T-helper 2 cell treated with Interferon-gamma antibody and Interleukin-4, amounts not matched to agents 5 μg/mL and 100 μg/mL, for 36 hours (primary cell): ENCODE measurements around the gene DHRS9.
A peak's percentile ranks its signal among the peaks of the same experiment; 100 is the strongest.

Experiments
- DNase-seq: peaks from one replicate; pipeline ENCODE4 v3.0.0; 2021; ENCODE audit warnings: low spot score
- H3K27ac Mint-ChIP-seq: one replicate; pipeline ENCODE4 v1.8.0; 2021; ENCODE audit warnings: mild to moderate bottlenecking, mixed read lengths
- H3K27me3 Mint-ChIP-seq: one replicate; pipeline ENCODE4 v1.8.0; 2021; ENCODE audit warnings: low read depth, mixed read lengths
- H3K36me3 Mint-ChIP-seq: one replicate; pipeline ENCODE4 v1.8.0; 2021; ENCODE audit warnings: low read depth, mixed read lengths
- H3K4me1 Mint-ChIP-seq: one replicate; pipeline ENCODE4 v1.8.0; 2021; ENCODE audit warnings: low read depth, mixed read lengths
- H3K4me3 Mint-ChIP-seq: one replicate; pipeline ENCODE4 v1.8.0; 2022; ENCODE audit warnings: mild to moderate bottlenecking, moderate library complexity, mixed read lengths
- H3K9me3 Mint-ChIP-seq: one replicate; pipeline ENCODE4 v1.8.0; 2021; ENCODE audit warnings: mixed read lengths

Gene DHRS9

GRCh38 chr2:169073211-169073962, 4.0 kb downstream of the DHRS9 start:
- H3K27me3 Mint-ChIP-seq: no peaks in the 10 kb centered on the region
- H3K4me3 Mint-ChIP-seq: peak overlapping the region; percentile 47
- peaks cover 8% of the 10 kb centered on the region for H3K36me3 Mint-ChIP-seq
- H3K4me1 Mint-ChIP-seq: peaks cover 34% of the 10 kb centered on the region
- H3K27ac Mint-ChIP-seq: peak overlapping the region; percentile 56
- H3K9me3 Mint-ChIP-seq: peaks cover 15% of the 10 kb centered on the region
- no peak for DNase-seq

GRCh38 chr2:169073963-169074751, 4.8 kb downstream of the DHRS9 start:
- H3K9me3 Mint-ChIP-seq: peaks cover 15% of the 10 kb centered on the region
- DNase-seq: peak; percentile 22
- peaks cover 8% of the 10 kb centered on the region for H3K36me3 Mint-ChIP-seq
- peak overlapping the region; percentile 56 for H3K27ac Mint-ChIP-seq
- no peaks in the 10 kb centered on the region for H3K27me3 Mint-ChIP-seq
- H3K4me3 Mint-ChIP-seq: peak overlapping the region; percentile 47
- peaks cover 34% of the 10 kb centered on the region for H3K4me1 Mint-ChIP-seq

DNA sequence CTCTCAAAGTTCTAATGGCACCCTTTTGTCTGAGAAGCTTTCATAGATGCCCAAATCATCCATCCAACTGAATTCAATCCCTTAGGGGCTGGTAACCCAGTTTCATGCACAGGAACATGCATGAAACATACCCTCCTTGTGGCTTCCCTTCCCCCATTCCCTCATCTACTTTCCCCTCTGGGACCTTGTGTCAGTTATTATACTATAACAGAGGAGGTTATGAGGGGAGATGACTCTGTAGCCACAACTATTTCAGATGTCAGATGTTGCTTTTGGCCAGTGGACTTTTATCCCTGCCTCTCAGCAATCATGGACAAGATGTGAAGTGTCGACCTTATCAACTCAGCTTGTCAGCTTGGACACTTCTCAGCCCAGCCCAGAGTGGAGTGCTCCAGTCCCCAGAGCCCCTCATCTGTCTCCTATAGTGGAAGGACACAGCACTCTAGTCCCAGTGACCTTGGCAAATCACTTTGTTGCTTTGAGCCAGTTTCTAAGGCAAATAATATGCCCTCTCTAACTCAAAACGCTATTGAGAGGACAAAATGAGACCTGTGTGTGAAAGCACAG, 8.4 kb downstream of the DHRS9 start:
- Mint-ChIP-seq H3K9me3 (peaks cover 19% of the 10 kb centered on the region), H3K36me3 (peaks cover 8% of the 10 kb centered on the region), H3K4me3 (no peak overlapping the region), H3K4me1 (peaks cover 18% of the 10 kb centered on the region), H3K27ac (no peak overlapping the region), H3K27me3 (no peaks in the 10 kb centered on the region)
- DNase-seq: no peak

GRCh38 chr2:169080250-169081069, 11.1 kb downstream of the DHRS9 start:
- H3K27ac Mint-ChIP-seq: no peak overlapping the region
- peaks cover 4% of the 10 kb centered on the region for H3K4me1 Mint-ChIP-seq
- H3K36me3 Mint-ChIP-seq: peaks cover 5% of the 10 kb centered on the region
- no peak for DNase-seq
- H3K9me3 Mint-ChIP-seq: peaks cover 29% of the 10 kb centered on the region
- H3K4me3 Mint-ChIP-seq: no peak overlapping the region
- no peaks in the 10 kb centered on the region for H3K27me3 Mint-ChIP-seq

DNA sequence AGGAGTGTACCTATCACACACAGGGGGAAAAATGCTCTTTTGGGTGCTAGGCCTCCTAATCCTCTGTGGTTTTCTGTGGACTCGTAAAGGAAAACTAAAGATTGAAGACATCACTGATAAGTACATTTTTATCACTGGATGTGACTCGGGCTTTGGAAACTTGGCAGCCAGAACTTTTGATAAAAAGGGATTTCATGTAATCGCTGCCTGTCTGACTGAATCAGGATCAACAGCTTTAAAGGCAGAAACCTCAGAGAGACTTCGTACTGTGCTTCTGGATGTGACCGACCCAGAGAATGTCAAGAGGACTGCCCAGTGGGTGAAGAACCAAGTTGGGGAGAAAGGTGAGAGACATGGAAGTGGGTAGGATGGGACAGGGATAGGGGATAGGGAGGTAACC, 12.2 kb downstream of the DHRS9 start:
- Mint-ChIP-seq H3K27me3 (no peaks in the 10 kb centered on the region), H3K4me3 (no peak overlapping the region), H3K36me3 (no peaks in the 10 kb centered on the region), H3K9me3 (peaks cover 32% of the 10 kb centered on the region), H3K4me1 (peaks cover 4% of the 10 kb centered on the region), H3K27ac (no peak overlapping the region)
- DNase-seq: no peak

DNA sequence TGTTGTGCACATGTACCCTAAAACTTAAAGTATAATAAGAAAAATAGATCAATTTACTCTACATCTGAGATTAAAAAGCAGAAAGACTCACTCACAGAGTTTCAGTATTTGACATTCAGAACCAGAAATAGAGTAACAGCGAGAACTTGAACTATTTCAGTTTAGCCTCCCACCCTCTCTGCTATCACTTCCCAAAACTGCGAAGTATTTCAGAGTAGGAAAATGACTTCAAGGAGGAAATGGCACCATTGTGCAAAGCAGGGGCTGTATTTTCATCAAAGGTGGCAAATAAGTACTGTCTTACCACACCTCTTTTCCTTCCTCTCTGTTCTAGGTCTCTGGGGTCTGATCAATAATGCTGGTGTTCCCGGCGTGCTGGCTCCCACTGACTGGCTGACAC, 13.6 kb downstream of the DHRS9 start:
- DNase-seq: no peak
- H3K36me3 Mint-ChIP-seq: no peaks in the 10 kb centered on the region
- H3K4me1 Mint-ChIP-seq: peaks cover 4% of the 10 kb centered on the region
- no peaks in the 10 kb centered on the region for H3K27me3 Mint-ChIP-seq
- H3K27ac Mint-ChIP-seq: no peak overlapping the region
- H3K4me3 Mint-ChIP-seq: no peak overlapping the region
- peaks cover 31% of the 10 kb centered on the region for H3K9me3 Mint-ChIP-seq

DNA sequence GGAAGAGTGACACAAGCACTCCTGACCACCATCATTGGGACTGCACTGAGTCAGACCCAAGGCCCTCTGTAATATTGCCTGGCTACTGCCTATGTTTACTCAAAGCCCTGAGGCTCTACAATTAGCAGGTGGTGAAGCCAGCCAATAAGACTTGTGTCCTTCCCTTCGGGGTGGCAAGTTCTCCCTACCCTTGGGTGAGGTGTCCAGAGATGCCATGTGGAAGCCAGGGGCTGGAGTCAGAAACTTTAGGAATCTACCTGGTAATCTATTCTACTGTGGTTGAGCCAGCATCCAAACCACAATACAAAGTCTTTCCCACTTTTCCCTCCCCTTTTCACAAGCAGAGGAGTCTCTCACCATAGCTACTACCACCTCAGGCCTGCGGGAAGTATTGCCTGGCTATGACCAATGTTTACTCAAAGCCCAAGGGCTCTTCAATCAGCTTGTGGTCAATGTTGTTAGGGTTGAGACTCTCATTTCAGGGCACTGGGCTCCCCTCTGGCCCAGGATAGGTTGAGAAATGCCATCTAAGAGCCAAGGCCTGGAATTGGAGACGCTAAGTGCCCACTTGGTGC, 17.6 kb downstream of the DHRS9 start:
- H3K36me3 Mint-ChIP-seq: no peaks in the 10 kb centered on the region
- peaks cover 27% of the 10 kb centered on the region for H3K9me3 Mint-ChIP-seq
- no peak for DNase-seq
- no peaks in the 10 kb centered on the region for H3K27me3 Mint-ChIP-seq
- no peak overlapping the region for H3K4me3 Mint-ChIP-seq
- no peak overlapping the region for H3K27ac Mint-ChIP-seq
- H3K4me1 Mint-ChIP-seq: no peaks in the 10 kb centered on the region

DNA sequence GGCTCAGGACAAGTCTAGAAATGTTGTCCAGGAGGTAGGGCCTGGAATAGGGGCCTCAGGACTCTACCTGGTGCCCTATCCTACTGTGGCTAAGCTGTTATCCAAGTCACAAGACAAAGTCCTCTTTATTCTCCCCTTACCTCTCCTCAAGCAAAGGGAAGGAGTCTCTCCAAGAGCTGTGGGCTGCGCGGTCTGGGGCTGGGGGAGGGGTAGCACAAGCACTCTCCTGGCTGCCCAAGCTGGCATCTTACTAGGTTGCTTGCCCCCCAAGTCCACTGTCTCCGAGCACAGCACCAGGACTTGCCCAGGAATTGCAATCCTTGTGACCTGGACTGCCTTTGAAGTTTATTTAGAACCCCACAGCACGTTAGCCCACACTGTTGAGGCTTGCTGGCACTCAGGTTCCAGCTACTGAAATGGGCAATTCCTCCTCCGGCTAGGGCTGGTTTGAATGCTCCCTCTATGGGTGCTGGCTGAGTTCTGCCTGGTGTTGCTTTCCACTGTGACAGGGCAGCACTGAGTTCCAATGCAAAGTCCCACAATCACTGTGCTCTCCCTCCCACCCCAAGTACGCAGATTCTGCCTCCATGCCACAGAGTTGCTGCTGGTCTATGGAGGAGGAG, 18.5 kb downstream of the DHRS9 start:
- H3K4me1 Mint-ChIP-seq: no peaks in the 10 kb centered on the region
- peaks cover 27% of the 10 kb centered on the region for H3K9me3 Mint-ChIP-seq

DNA sequence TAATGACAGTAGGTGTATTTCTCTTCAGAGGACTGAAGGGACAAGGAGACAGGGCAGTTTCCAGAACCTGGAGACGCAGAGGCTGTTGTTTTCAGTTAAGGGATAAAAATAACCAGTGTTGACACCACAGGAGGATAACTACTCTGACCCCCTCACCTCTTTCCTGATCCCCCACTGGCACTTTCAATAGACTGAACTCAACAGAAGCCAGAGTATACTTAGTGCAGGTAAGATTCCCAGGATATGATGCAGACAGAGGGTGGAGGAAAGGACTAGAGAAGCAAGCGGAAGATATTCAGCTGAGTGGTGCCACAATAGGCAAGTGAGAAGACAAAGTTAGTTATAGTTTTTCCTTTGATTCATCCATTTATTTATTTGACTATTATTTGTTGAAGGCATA, 19.8 kb downstream of the DHRS9 start:
- H3K4me1 Mint-ChIP-seq: peaks cover 2% of the 10 kb centered on the region

More for the DNA sequence above, 18.5 kb downstream of the DHRS9 start:
- Mint-ChIP-seq H3K27me3 (no peaks in the 10 kb centered on the region), H3K27ac (no peak overlapping the region), H3K4me3 (no peak overlapping the region), H3K36me3 (no peaks in the 10 kb centered on the region)
- no peak for DNase-seq

GRCh38 chr2:169090133-169090820, 20.9 kb downstream of the DHRS9 start:
- Mint-ChIP-seq H3K27me3 (no peaks in the 10 kb centered on the region), H3K4me1 (peaks cover 7% of the 10 kb centered on the region), H3K9me3 (peaks cover 12% of the 10 kb centered on the region), H3K36me3 (peaks cover 3% of the 10 kb centered on the region), H3K27ac (no peak overlapping the region), H3K4me3 (no peak overlapping the region)
- DNase-seq: no peak

More for the DNA sequence above, 19.8 kb downstream of the DHRS9 start:
- Mint-ChIP-seq H3K27me3 (no peaks in the 10 kb centered on the region), H3K27ac (no peak overlapping the region), H3K9me3 (peaks cover 22% of the 10 kb centered on the region), H3K4me3 (no peak overlapping the region), H3K36me3 (peaks cover 3% of the 10 kb centered on the region)
- DNase-seq: no peak

- Mint-ChIP-seq H3K36me3 (peaks cover 3% of the 10 kb centered on the region), H3K4me3 (no peak overlapping the region), H3K27ac (no peak overlapping the region), H3K27me3 (no peaks in the 10 kb centered on the region), H3K9me3 (peaks cover 3% of the 10 kb centered on the region), H3K4me1 (peaks cover 16% of the 10 kb centered on the region)
- no peak for DNase-seq
These were observed 21.9 kb downstream of the DHRS9 start for GRCh38 chr2:169091256-169091655.

- H3K27ac Mint-ChIP-seq: no peak overlapping the region
- peaks cover 3% of the 10 kb centered on the region for H3K36me3 Mint-ChIP-seq
- DNase-seq: no peak
- H3K4me3 Mint-ChIP-seq: no peak overlapping the region
- no peaks in the 10 kb centered on the region for H3K27me3 Mint-ChIP-seq
- no peaks in the 10 kb centered on the region for H3K9me3 Mint-ChIP-seq
- H3K4me1 Mint-ChIP-seq: peaks cover 19% of the 10 kb centered on the region
These were observed 22.6 kb downstream of the DHRS9 start for GRCh38 chr2:169091761-169092519.
